D721Med (cell line): ENCODE results near the gene VSTM5.
"Not testable (repeated sequence)": the region's sequence is repeated elsewhere in the genome, so short reads cannot be mapped to it uniquely, and the experiment has no call there.

ENCODE experiments used
- DNase-seq: peaks from one replicate; pipeline ENCODE4 v3.0.0; 2011; ENCODE audit warnings: low spot score; ENCODE audit not compliant: insufficient read length
- FAIRE-seq: peaks from 2 replicates; lab custom pipeline; 2011; peaks lifted over from hg19 to GRCh38; lab: Jason Lieb, UNC
- TF ChIP-seq, protein P1 (sequence below): IDR thresholded peaks from 2 replicates; pipeline ENCODE4 v1.5.1; 2012; ENCODE audit warnings: mild to moderate bottlenecking, control low read depth; ENCODE audit not compliant: insufficient read depth; ENCODE audit errors: missing control alignments

VSTM5 gene

DNA sequence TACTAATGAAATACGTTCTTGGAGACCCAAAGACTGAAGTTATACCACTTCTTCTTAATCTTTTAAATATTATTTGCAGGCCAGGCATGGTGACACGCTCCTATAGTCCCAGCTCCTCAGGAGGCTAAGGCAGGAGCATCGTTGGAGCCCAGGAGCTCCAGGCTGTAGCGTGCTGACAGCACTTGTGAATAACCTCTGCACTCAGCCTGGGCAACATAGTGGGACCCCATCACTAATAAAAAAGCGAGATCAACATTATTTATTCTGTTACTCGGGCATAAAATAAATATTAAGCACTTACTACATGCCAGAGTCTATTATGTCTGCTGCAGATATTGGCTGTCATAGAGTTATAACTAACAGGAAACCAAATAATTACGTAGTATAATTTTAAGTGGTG lies 67.1 kb downstream of the VSTM5 start:
- TF ChIP-seq, protein P1, sequence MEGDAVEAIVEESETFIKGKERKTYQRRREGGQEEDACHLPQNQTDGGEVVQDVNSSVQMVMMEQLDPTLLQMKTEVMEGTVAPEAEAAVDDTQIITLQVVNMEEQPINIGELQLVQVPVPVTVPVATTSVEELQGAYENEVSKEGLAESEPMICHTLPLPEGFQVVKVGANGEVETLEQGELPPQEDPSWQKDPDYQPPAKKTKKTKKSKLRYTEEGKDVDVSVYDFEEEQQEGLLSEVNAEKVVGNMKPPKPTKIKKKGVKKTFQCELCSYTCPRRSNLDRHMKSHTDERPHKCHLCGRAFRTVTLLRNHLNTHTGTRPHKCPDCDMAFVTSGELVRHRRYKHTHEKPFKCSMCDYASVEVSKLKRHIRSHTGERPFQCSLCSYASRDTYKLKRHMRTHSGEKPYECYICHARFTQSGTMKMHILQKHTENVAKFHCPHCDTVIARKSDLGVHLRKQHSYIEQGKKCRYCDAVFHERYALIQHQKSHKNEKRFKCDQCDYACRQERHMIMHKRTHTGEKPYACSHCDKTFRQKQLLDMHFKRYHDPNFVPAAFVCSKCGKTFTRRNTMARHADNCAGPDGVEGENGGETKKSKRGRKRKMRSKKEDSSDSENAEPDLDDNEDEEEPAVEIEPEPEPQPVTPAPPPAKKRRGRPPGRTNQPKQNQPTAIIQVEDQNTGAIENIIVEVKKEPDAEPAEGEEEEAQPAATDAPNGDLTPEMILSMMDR = no peak
- DNase-seq (no peak), FAIRE-seq (no peak)

DNA sequence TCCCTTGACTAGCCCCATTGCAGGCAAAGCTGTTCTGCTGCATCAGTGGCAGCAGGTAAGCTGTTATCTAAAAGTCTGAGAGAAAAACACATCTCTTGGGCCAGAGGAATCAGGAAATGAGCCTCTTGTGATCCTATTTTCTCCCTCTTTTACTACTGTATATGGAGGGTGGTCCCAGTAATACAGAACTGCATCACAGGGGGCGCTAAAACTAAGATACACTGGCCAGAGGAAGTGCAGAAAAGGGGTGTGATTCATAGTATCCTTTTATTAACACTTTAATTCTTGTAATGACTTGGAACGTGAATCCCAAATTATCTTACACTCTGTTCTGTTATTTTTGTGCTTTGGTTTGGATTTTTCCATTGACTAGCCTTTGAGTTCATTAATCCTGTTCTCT lies 75.1 kb downstream of the VSTM5 start:
- TF ChIP-seq, protein P1 = peak; percentile 21
- FAIRE-seq (no peak), DNase-seq (no peak)

DNA sequence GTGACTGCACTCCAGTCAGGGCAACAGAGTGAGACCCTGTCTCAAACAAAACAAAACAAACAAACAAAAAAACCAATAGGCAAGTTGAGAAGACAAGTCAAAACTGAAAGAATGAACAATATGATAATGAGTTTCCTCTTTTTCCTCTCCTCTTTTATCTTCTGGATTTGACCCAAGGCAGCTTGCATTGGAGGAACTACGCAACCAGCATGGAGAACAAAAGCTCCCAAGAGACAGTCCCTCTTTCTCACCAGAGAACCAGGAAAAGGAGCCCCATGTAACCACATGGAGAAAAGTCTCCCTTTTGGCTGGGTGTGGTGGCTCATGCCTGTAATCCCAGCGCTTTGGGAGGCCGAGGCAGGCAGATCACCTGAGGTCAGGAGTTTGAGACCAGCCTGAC lies 75.9 kb downstream of the VSTM5 start:
- not testable (repeated sequence) for DNase-seq, FAIRE-seq

DNA sequence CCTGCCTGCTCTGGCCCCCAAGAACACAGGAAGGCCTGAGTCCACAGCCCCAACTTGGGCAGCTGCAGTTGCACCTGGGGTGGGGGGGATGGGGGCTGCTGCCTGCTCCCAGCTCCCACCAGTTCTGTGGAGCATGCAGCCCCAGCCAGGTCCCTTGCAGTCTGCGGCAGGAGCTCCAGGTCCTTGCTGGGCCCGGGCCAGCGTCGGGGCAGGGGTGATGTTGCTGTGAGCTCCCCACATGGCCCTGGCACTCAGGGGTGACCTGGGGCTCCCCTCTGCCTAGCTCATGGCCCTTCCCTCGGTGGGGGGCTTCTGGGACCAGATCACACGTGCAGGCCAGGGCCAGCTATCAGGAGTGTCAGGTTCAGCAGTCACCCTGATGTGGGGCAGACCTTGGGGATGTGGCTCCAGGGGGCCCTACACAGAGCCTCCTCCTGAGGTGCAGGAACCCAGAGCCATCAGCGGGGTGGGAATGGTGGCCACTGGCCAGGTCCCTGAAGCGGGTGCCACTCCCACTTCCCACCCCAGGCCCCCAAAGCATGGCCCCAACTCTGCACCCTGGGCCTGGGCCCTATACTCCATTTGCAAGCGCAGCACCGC lies 76.7 kb downstream of the VSTM5 start:
- no peak for DNase-seq
- no peak for FAIRE-seq
- TF ChIP-seq, protein P1 = no peak

DNA sequence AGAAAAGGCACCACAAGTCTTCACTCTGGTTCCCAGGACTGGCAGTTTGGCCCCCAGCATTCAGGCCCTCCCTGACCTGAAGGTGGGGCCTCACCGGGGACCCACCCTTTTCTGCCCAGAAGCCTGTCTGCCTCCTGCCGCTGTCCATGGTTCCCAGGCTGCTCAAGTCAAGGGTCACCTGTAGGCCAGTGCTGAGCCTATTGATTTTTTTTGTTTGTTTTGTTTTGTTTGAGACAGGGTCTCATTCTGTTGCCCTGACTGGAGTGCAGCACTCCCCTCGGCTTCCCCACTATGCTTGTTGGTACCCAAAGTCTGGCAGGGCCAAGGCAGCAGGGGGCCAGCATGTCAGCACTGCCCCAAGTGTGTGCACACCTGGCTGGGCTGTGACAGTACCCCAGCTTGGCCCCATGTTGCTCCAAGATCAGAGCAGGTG lies 77.4 kb downstream of the VSTM5 start:
- DNase-seq = no peak
- TF ChIP-seq, protein P1 = no peak
- no peak for FAIRE-seq

DNA sequence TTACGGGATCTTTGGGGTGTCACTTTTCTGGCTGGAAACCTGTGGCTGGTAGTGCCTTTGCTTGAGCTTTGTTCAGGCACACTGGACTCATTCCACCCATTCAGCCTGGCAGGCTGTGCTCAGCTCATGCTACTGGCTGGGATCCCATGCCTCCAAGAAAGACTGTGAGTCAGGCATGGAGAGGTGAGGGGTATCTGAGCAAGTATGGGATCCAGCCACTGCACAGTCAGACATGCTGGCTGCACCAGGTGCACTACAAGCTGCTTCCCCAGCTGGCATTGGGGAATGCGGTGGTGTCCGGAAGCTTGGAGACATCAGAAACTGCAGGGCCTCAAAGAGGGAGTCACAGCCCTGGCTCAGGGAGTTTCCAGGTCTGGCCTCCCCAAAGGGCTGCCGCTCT lies 78.3 kb downstream of the VSTM5 start:
- FAIRE-seq = no peak
- no peak for DNase-seq
- TF ChIP-seq, protein P1 = no peak

DNA sequence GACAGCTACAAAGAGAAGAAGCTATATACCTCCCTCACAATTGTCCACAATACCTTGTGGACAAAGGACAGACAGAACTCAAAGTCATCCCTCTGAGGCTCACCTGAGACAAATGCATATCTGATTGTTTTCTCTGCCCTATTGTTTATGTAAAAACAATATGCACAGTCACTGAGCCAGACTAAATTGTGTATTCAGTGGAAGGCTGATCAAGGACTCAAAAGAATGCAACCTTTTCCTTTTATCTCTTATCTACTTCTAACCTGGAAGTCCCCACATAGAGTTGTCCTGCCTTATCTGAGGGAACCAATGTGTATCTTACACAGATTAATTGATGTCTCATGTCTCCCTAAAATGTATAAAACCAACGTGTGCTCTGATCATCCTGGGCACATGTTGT lies 80.3 kb downstream of the VSTM5 start:
- TF ChIP-seq, protein P1 = no peak
- DNase-seq (no peak), FAIRE-seq (no peak)
